Suprapubic skin (tissue), 4 donors: ENCODE data around the gene PLD5. TPM values are rescaled to one million over a fixed set of nuclear protein-coding genes. Genes with fewer than 3 reads are reported as not detected.

Experiments
- DNase-seq, 2 donors: peaks; one replicate each; pipeline ENCODE4 v3.0.0-alpha.2; 2019; ENCODE audit warnings: low spot score in 2 of 2
- H3K27ac ChIP-seq: fragments of 200-600 bp; sonication (generic); one replicate; pipeline ENCODE4 v1.5.1; 2019
- H3K27me3 ChIP-seq: fragments of 200-600 bp; sonication (generic); one replicate; pipeline ENCODE4 v1.5.1; 2019
- H3K36me3 ChIP-seq: fragments of 200-600 bp; sonication (generic); one replicate; pipeline ENCODE4 v1.5.1; 2019
- H3K4me1 ChIP-seq: fragments of 200-600 bp; sonication (generic); one replicate; pipeline ENCODE4 v1.5.1; 2019
- H3K4me3 ChIP-seq: fragments of 200-600 bp; sonication (generic); one replicate; pipeline ENCODE4 v1.5.1; 2019; ENCODE audit warnings: mild to moderate bottlenecking
- H3K9me3 ChIP-seq: fragments of 200-600 bp; sonication (generic); one replicate; pipeline ENCODE4 v1.5.1; 2019
- EP300 ChIP-seq: sonication (generic); formaldehyde crosslinking; IDR thresholded peaks from one replicate; pipeline ENCODE4 v1.6.1; 2017; ENCODE audit warnings: antibody characterized with exemption
- POLR2A ChIP-seq, 2 donors: fragments of 450-650 bp; IDR thresholded peaks; one replicate each; pipeline ENCODE4 v1.6.1; 2017; ENCODE audit warnings: antibody characterized with exemption in 2 of 2, mild to moderate bottlenecking in 2 of 2, moderate library complexity in 2 of 2
- POLR2AphosphoS5 ChIP-seq, 3 donors: sonication (generic); formaldehyde crosslinking; IDR thresholded peaks; one replicate each; pipeline ENCODE4 v1.6.1; 2017; ENCODE audit warnings: antibody characterized with exemption in 3 of 3
- WGBS: methylation state at CpG from one replicate; pipeline ENCODE4 v1.1.5; 2018; 5-methylcytosine and 5-hydroxymethylcytosine counted together
- total RNA-seq, 4 donors: library from RNA; depleted of rRNA; stranded (reverse); fragments of >200 nt; gene quantifications; one replicate each; pipeline ENCODE4 v1.1.0, GENCODE V29; 2016
- TF ChIP-seq, protein P1 (sequence below), 2 donors: fragments of 200-600 bp in 1 of 2; fragments of 450-650 bp in 1 of 2; sonication (generic) in 1 of 2; IDR thresholded peaks; one replicate each; pipeline ENCODE4 v1.5.1; 2016 to 2019; ENCODE audit warnings: antibody characterized with exemption in 2 of 2, mild to moderate bottlenecking in 1 of 2, moderate library complexity in 1 of 2

The PLD5 gene
- total RNA-seq, 4 donors from 2014 or later: 0.21 to 0.64 TPM; not detected in 2

DNA sequence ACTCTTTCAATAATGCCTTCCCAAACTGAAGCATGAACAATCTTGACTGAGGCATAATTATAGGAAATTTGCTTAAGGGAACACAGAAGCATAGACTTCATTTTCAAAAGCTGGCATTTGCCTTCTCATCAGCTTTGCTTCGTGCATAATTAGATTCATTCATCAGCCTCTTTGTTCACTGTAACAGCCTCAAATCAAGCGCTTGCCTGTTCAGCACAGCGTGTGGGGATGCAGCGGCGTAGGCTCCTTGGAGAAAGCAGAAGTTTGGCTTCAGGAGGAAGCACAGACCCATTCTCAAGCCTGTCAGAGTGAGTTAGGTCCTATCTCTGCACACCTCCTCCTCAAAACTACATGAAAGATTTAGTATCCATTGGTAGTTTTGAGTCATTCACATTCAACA is 279.2 kb downstream of the PLD5 start:
- no peaks in the 10 kb centered on the region for H3K27me3 ChIP-seq
- WGBS: 64% methylated on average over 5 of the region's 5 CpGs
- H3K4me3 ChIP-seq: no peak overlapping the region
- TF ChIP-seq, protein P1, sequence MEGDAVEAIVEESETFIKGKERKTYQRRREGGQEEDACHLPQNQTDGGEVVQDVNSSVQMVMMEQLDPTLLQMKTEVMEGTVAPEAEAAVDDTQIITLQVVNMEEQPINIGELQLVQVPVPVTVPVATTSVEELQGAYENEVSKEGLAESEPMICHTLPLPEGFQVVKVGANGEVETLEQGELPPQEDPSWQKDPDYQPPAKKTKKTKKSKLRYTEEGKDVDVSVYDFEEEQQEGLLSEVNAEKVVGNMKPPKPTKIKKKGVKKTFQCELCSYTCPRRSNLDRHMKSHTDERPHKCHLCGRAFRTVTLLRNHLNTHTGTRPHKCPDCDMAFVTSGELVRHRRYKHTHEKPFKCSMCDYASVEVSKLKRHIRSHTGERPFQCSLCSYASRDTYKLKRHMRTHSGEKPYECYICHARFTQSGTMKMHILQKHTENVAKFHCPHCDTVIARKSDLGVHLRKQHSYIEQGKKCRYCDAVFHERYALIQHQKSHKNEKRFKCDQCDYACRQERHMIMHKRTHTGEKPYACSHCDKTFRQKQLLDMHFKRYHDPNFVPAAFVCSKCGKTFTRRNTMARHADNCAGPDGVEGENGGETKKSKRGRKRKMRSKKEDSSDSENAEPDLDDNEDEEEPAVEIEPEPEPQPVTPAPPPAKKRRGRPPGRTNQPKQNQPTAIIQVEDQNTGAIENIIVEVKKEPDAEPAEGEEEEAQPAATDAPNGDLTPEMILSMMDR (IDR thresholded peaks at IDR 0.05): no peak
- TF ChIP-seq POLR2A (IDR thresholded peaks at IDR 0.05) (no peak), EP300 (no peak), POLR2AphosphoS5 (IDR thresholded peaks at IDR 0.05) (no peak)
- no peaks in the 10 kb centered on the region for H3K36me3 ChIP-seq
- H3K4me1 ChIP-seq: peaks cover 8% of the 10 kb centered on the region
- no peak overlapping the region for H3K27ac ChIP-seq
- no peaks in the 10 kb centered on the region for H3K9me3 ChIP-seq
- no peak for DNase-seq

DNA sequence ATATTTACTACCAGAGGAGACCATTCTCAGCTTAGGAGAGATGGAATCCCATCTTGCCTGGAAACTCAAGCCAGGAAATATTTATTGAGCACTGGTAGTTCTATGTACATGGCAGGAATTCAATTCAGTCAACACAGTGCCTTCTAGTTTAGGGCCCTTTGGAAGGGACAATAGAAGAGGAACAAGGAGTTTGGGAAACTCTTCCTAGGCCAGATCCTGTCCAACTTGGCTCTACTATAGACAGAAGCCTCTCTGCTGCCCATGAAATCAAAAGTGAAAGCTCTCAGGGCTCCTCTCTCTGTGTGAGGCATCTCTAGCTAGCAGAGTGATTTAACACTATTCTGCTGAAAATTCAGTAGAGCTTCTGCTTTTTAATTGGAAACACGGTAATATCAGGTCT is 281.0 kb downstream of the PLD5 start:
- Histone ChIP-seq H3K4me3 (peak overlapping the region; percentile 3), H3K4me1 (peaks cover 8% of the 10 kb centered on the region), H3K27me3 (no peaks in the 10 kb centered on the region), H3K9me3 (no peaks in the 10 kb centered on the region), H3K36me3 (no peaks in the 10 kb centered on the region), H3K27ac (no peak overlapping the region)
- DNase-seq: no peak
- WGBS: 32% methylated on average over 1 of the region's 1 CpG
- no peak for TF ChIP-seq EP300
- TF ChIP-seq POLR2A (IDR thresholded peaks at IDR 0.05): no peak
- TF ChIP-seq, protein P1 (IDR thresholded peaks at IDR 0.05): no peak
- TF ChIP-seq POLR2AphosphoS5 (IDR thresholded peaks at IDR 0.05): no peak

DNA sequence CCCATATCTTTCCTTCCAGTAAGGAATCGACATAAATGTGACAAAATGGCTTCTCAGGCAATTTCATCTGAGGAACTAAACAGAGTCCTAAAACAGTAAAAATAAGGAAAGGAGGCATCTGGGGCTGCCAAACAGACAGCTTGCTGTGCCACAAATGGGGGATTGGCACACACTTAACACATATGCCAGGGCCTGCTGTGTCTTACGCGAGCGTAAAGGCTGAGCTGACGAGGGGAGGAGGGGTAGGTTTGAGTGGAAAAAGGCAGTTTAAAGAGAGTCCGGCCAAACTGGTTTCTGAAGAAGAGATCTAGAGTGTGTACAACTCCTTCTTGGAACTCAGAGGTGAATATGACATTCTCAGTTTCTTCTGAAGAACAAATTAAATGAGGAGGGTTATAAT is 281.5 kb downstream of the PLD5 start:
- WGBS: 67% methylated on average over 6 of the region's 6 CpGs
- no peak for DNase-seq
- no peaks in the 10 kb centered on the region for H3K27me3 ChIP-seq
- no peaks in the 10 kb centered on the region for H3K9me3 ChIP-seq
- TF ChIP-seq EP300 (no peak), POLR2AphosphoS5 (IDR thresholded peaks at IDR 0.05) (no peak), POLR2A (IDR thresholded peaks at IDR 0.05) (no peak)
- TF ChIP-seq, protein P1 (IDR thresholded peaks at IDR 0.05): no peak
- H3K36me3 ChIP-seq: no peaks in the 10 kb centered on the region
- H3K27ac ChIP-seq: no peak overlapping the region
- no peak overlapping the region for H3K4me3 ChIP-seq
- peaks cover 8% of the 10 kb centered on the region for H3K4me1 ChIP-seq

DNA sequence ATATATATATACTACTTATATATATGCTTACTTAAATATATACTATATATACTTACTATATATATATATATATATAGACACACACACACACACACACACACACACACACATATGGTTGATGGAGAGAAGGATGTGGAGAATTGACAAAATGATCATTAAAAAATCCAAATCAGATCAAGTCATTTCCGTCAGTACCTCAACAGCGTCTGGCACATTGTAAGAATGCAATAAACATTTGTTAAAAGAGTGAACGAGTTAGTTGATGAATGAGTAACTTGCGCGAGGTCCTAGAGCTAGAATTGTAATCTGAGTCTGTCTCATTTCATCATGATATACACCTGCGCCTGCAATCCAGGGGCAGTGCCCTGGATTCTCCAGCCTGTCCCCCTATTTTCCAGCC is 282.6 kb downstream of the PLD5 start:
- Histone ChIP-seq H3K4me1 (peaks cover 8% of the 10 kb centered on the region), H3K9me3 (peaks cover 3% of the 10 kb centered on the region), H3K4me3 (no peak overlapping the region), H3K27ac (no peak overlapping the region), H3K36me3 (no peaks in the 10 kb centered on the region), H3K27me3 (no peaks in the 10 kb centered on the region)
- WGBS: 83% methylated on average over 6 of the region's 6 CpGs
- no peak for DNase-seq
- TF ChIP-seq POLR2AphosphoS5 (IDR thresholded peaks at IDR 0.05) (no peak), EP300 (no peak), POLR2A (IDR thresholded peaks at IDR 0.05) (no peak)
- TF ChIP-seq, protein P1 (IDR thresholded peaks at IDR 0.05): no peak

DNA sequence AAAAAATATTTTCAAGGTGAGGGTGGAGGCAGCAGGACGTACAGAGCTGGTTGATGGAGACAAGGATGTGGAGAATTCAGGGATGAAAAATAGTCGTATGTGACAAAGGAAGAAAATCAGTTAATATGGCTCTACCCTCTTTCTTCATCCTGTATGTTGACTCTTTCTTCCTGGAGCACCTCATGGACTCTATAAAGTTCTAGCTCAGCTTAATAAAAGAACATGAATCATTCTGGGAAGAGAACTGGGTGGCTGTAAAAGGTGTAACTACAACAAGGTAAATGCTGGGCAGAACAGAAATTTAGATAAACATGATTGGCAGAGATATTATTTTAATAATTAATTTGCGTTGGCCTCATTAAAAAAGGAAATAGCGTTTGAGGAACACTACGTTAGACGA is 283.8 kb downstream of the PLD5 start:
- H3K27ac ChIP-seq: no peak overlapping the region
- WGBS: 80% methylated on average over 6 of the region's 6 CpGs
- TF ChIP-seq EP300 (no peak), POLR2AphosphoS5 (IDR thresholded peaks at IDR 0.05) (no peak), POLR2A (IDR thresholded peaks at IDR 0.05) (no peak)
- TF ChIP-seq, protein P1 (IDR thresholded peaks at IDR 0.05): no peak

More for the DNA sequence above, 283.8 kb downstream of the PLD5 start:
- Histone ChIP-seq H3K4me1 (peaks cover 8% of the 10 kb centered on the region), H3K9me3 (peaks cover 3% of the 10 kb centered on the region), H3K4me3 (no peak overlapping the region), H3K36me3 (no peaks in the 10 kb centered on the region), H3K27me3 (no peaks in the 10 kb centered on the region)
- DNase-seq: no peak
